Sigmoid colon (tissue), 7 donors: ENCODE measurements around the gene TMCC3. TPM values are rescaled to one million over a fixed set of nuclear protein-coding genes. Genes with fewer than 3 reads are reported as not detected.

Source experiments
- DNase-seq: peaks from one replicate; pipeline ENCODE4 v3.0.0-alpha.2; 2019
- H3K27ac ChIP-seq, 4 donors: fragments of 200-600 bp; sonication (generic); one replicate each; pipeline ENCODE4 v1.5.1; 2016 to 2019; ENCODE audit warnings: mild to moderate bottlenecking in 1 of 4
- H3K27me3 ChIP-seq, 3 donors: fragments of 200-600 bp; sonication (generic); one replicate each; pipeline ENCODE4 v1.5.1; 2019; ENCODE audit warnings: mild to moderate bottlenecking in 1 of 3
- H3K36me3 ChIP-seq, 4 donors: fragments of 200-600 bp; sonication (generic); one replicate each; pipeline ENCODE4 v1.5.1; 2016 to 2019
- H3K4me1 ChIP-seq, 4 donors: fragments of 200-600 bp; sonication (generic); one replicate each; pipeline ENCODE4 v1.5.1; 2017 to 2019
- H3K4me3 ChIP-seq, 4 donors: fragments of 200-600 bp; sonication (generic); one replicate each; pipeline ENCODE4 v1.5.1; 2017 to 2019; ENCODE audit warnings: mild to moderate bottlenecking in 2 of 4, moderate library complexity in 1 of 4
- H3K9me3 ChIP-seq, 4 donors: fragments of 200-600 bp in 3 of 4; sonication (generic) in 3 of 4; one replicate each; pipeline versions ENCODE4 v1.5.1 to v1.6.1; 2013 to 2019
- CTCF ChIP-seq, 4 experiments: fragments of 450-650 bp in 3 of 4; fragments of 200-600 bp in 1 of 4; IDR thresholded peaks; one replicate each; pipeline ENCODE4 v1.5.1; 2016 to 2019; ENCODE audit warnings: antibody characterized with exemption in 4 of 4, mild to moderate bottlenecking in 3 of 4, moderate library complexity in 2 of 4
- EP300 ChIP-seq, 4 donors: sonication (generic); formaldehyde crosslinking; IDR thresholded peaks; one replicate each; pipeline ENCODE4 v1.6.1; 2017; ENCODE audit warnings: antibody characterized with exemption in 4 of 4
- POLR2A ChIP-seq, 2 donors: fragments of 450-650 bp; IDR thresholded peaks; one replicate each; pipeline ENCODE4 v1.6.1; 2016; ENCODE audit warnings: antibody characterized with exemption in 2 of 2, mild to moderate bottlenecking in 2 of 2, moderate library complexity in 2 of 2
- POLR2AphosphoS5 ChIP-seq, 4 donors: sonication (generic); formaldehyde crosslinking; IDR thresholded peaks; one replicate each; pipeline ENCODE4 v1.6.1; 2017; ENCODE audit warnings: antibody characterized with exemption in 4 of 4
- WGBS, 2 donors: extraction: QIAGEN DNeasy Blood & Tissue Kit; methylation state at CpG; one replicate each; pipeline ENCODE4 v1.1.7; 2013; 5-methylcytosine and 5-hydroxymethylcytosine counted together
- intact Hi-C: fragments of 100-400 bp; cut with DNase I; formaldehyde crosslinking; loops from one replicate; pipeline ENCODE4 v1.15.1; 2023
- polyA plus RNA-seq, 3 donors: library from polyadenylated mRNA; stranded (reverse); fragments of 200-250 nt; gene quantifications; one replicate each; pipeline ENCODE4 v1.2.3, GENCODE V29; 2013
- total RNA-seq, 4 donors: library from RNA; depleted of rRNA; stranded (reverse); fragments of >200 nt; gene quantifications; one replicate each; pipeline ENCODE4 v1.1.0, GENCODE V29; 2016
- donor health status: healthy with polysubstance abuse.
- donor health status: Bipolar disorder and iron deficiency.
- donor health status: healthy.

The TMCC3 gene
- total and polyA plus RNA-seq, 7 donors = 4.9 to 44.9 (median 8.3) TPM

- Histone ChIP-seq H3K36me3 (no peaks in the 10 kb centered on the region), H3K4me1 (peaks cover 0 to 29% (median 27%) of the 10 kb centered on the region in 4 donors), H3K27ac (peak overlapping the region in 3 of 4 donors; percentile 4 to 67 (median 53)), H3K9me3 (no peaks in the 10 kb centered on the region), H3K27me3 (no peaks in the 10 kb centered on the region), H3K4me3 (no peak overlapping the region)
- DNase-seq = no peak
- no peak for TF ChIP-seq POLR2A (IDR thresholded peaks at IDR 0.05)
- no peak for TF ChIP-seq CTCF (IDR thresholded peaks at IDR 0.05)
- TF ChIP-seq POLR2AphosphoS5 (IDR thresholded peaks at IDR 0.05) = no peak
- no peak for TF ChIP-seq EP300 (IDR thresholded peaks at IDR 0.05)
- WGBS, 2 donors = 38 to 70% methylated on average over 3 of the region's 3 CpGs
- intact Hi-C loops = no loop called here
Measured at GRCh38 chr12:94585626-94586025, 64.7 kb downstream of the TMCC3 start.

GRCh38 chr12:94584377-94584776 is 66.0 kb downstream of the TMCC3 start:
- intact Hi-C loops = no loop called here
- no peak overlapping the region for H3K27ac ChIP-seq

GRCh38 chr12:94582591-94582990 is 67.8 kb downstream of the TMCC3 start:
- intact Hi-C loops = no loop called here
- 96% methylated on average over 5 of the region's 5 CpGs for WGBS, 2 donors
- peaks cover 0 to 16% (median 14%) of the 10 kb centered on the region in 4 donors for H3K4me1 ChIP-seq

More at GRCh38 chr12:94584377-94584776, 66.0 kb downstream of the TMCC3 start:
- Histone ChIP-seq H3K36me3 (no peaks in the 10 kb centered on the region), H3K9me3 (no peaks in the 10 kb centered on the region), H3K27me3 (no peaks in the 10 kb centered on the region), H3K4me1 (peaks cover 0 to 28% (median 24%) of the 10 kb centered on the region in 4 donors), H3K4me3 (no peak overlapping the region)
- TF ChIP-seq CTCF (IDR thresholded peaks at IDR 0.05) (no peak), EP300 (IDR thresholded peaks at IDR 0.05) (no peak), POLR2AphosphoS5 (IDR thresholded peaks at IDR 0.05) (no peak), POLR2A (IDR thresholded peaks at IDR 0.05) (no peak)
- 76 to 79% methylated on average over 5 of the region's 5 CpGs for WGBS, 2 donors
- no peak for DNase-seq

GRCh38 chr12:94575645-94576403 is 74.5 kb downstream of the TMCC3 start:
- no peak for TF ChIP-seq POLR2A (IDR thresholded peaks at IDR 0.05)
- TF ChIP-seq CTCF (IDR thresholded peaks at IDR 0.05) = no peak
- no peak for TF ChIP-seq EP300 (IDR thresholded peaks at IDR 0.05)
- TF ChIP-seq POLR2AphosphoS5 (IDR thresholded peaks at IDR 0.05) = no peak
- no peak overlapping the region for H3K27ac ChIP-seq
- no peaks in the 10 kb centered on the region for H3K9me3 ChIP-seq
- no peak for DNase-seq
- intact Hi-C loops = no loop called here
- H3K4me3 ChIP-seq = no peak overlapping the region
- WGBS, 2 donors = 65 to 77% methylated on average over 12 of the region's 12 CpGs
- peaks cover 0 to 5% (median 0%) of the 10 kb centered on the region in 4 donors for H3K36me3 ChIP-seq
- H3K4me1 ChIP-seq = no peaks in the 10 kb centered on the region
- H3K27me3 ChIP-seq = no peaks in the 10 kb centered on the region

More at GRCh38 chr12:94582591-94582990, 67.8 kb downstream of the TMCC3 start:
- H3K27me3 ChIP-seq = no peaks in the 10 kb centered on the region
- no peak for TF ChIP-seq POLR2AphosphoS5 (IDR thresholded peaks at IDR 0.05)
- no peak for TF ChIP-seq POLR2A (IDR thresholded peaks at IDR 0.05)
- no peak for TF ChIP-seq EP300 (IDR thresholded peaks at IDR 0.05)
- TF ChIP-seq CTCF (IDR thresholded peaks at IDR 0.05) = no peak
- H3K4me3 ChIP-seq = no peak overlapping the region
- H3K9me3 ChIP-seq = no peaks in the 10 kb centered on the region
- no peak overlapping the region for H3K27ac ChIP-seq
- no peak for DNase-seq
- H3K36me3 ChIP-seq = peaks cover 0 to 4% (median 0%) of the 10 kb centered on the region in 4 donors
